Fibroblast of pulmonary artery (primary cell): ENCODE results near the gene TSPYL6.

Experiments used
- DNase-seq: peaks from one replicate; pipeline ENCODE4 v3.0.0-alpha.2; 2010; ENCODE audit warnings: low read depth
- H3K4me3 ChIP-seq: replicated peaks from 2 replicates; pipeline ENCODE4 v1.5.1; 2011; ENCODE audit warnings: low read depth, mild to moderate bottlenecking, control low read depth, low read length, moderate library complexity
- CTCF ChIP-seq: IDR thresholded peaks from 2 replicates; pipeline ENCODE4 v1.5.1; 2011; ENCODE audit warnings: mild to moderate bottlenecking, control low read depth, low read length, inconsistent platforms; ENCODE audit errors: missing control alignments

The TSPYL6 gene

GRCh38 chr2:54287532-54287931 is 31.5 kb upstream of the TSPYL6 start:
- no peak for TF ChIP-seq CTCF
- H3K4me3 ChIP-seq = no peak overlapping the region
- no peak for DNase-seq

GRCh38 chr2:54285451-54285850 is 29.4 kb upstream of the TSPYL6 start:
- no peak for TF ChIP-seq CTCF
- DNase-seq = no peak
- H3K4me3 ChIP-seq = no peak overlapping the region

- no peak for DNase-seq
- no peak overlapping the region for H3K4me3 ChIP-seq
- TF ChIP-seq CTCF = no peak
These were observed 28.8 kb upstream of the TSPYL6 start for GRCh38 chr2:54284826-54285225.

GRCh38 chr2:54279385-54279784 is 23.4 kb upstream of the TSPYL6 start:
- TF ChIP-seq CTCF = peak; percentile 24
- H3K4me3 ChIP-seq = no peak overlapping the region
- DNase-seq = no peak

- no peak for DNase-seq
- TF ChIP-seq CTCF = no peak
- H3K4me3 ChIP-seq = no peak overlapping the region
These were observed 19.5 kb upstream of the TSPYL6 start for GRCh38 chr2:54275541-54275940.

GRCh38 chr2:54274781-54275242 is 18.8 kb upstream of the TSPYL6 start:
- TF ChIP-seq CTCF = no peak
- no peak overlapping the region for H3K4me3 ChIP-seq
- DNase-seq = peak; percentile 69

- TF ChIP-seq CTCF = no peak
- H3K4me3 ChIP-seq = no peak overlapping the region
- no peak for DNase-seq
These were observed 16.0 kb upstream of the TSPYL6 start for GRCh38 chr2:54271843-54272627.
